Measurements from ENCODE around the gene IRX5.

The IRX5 gene

GRCh38 chr16:54952195-54952594, 21.5 kb downstream of the IRX5 start:
- no peak for DNase-seq (ENCODE audit: low spot score)

- DNase-seq (ENCODE audit: low spot score): no peak
Measured at GRCh38 chr16:54953461-54953860, 22.8 kb downstream of the IRX5 start.

- no peak for DNase-seq (ENCODE audit: low spot score)
Measured at GRCh38 chr16:54954220-54954619, 23.6 kb downstream of the IRX5 start.

GRCh38 chr16:54955757-54956156, 25.1 kb downstream of the IRX5 start:
- DNase-seq (ENCODE audit: low spot score): no peak

GRCh38 chr16:54957403-54958166, 26.9 kb downstream of the IRX5 start:
- DNase-seq (ENCODE audit: low spot score): no peak

GRCh38 chr16:54962045-54962444, 31.4 kb downstream of the IRX5 start:
- DNase-seq (ENCODE audit: low spot score): no peak

- no peak for DNase-seq (ENCODE audit: low spot score)
Measured at GRCh38 chr16:54964239-54964638, 33.6 kb downstream of the IRX5 start.

- no peak for DNase-seq (ENCODE audit: low spot score)
Measured at GRCh38 chr16:54965464-54965863, 34.8 kb downstream of the IRX5 start.

GRCh38 chr16:54968011-54968410, 37.3 kb downstream of the IRX5 start:
- DNase-seq (ENCODE audit: low spot score): no peak

GRCh38 chr16:54968784-54969183, 38.1 kb downstream of the IRX5 start:
- DNase-seq (ENCODE audit: low spot score): no peak

- DNase-seq (ENCODE audit: low spot score): no peak
Measured at GRCh38 chr16:54970016-54970415, 39.4 kb downstream of the IRX5 start.

- no peak for DNase-seq (ENCODE audit: low spot score)
Measured at GRCh38 chr16:54974367-54974766, 43.7 kb downstream of the IRX5 start.

- DNase-seq (ENCODE audit: low spot score): no peak
Measured at GRCh38 chr16:54976651-54977200, 46.1 kb downstream of the IRX5 start.

GRCh38 chr16:54977211-54977610, 46.5 kb downstream of the IRX5 start:
- DNase-seq (ENCODE audit: low spot score): no peak

- no peak for DNase-seq (ENCODE audit: low spot score)
Measured at GRCh38 chr16:54980821-54981220, 50.2 kb downstream of the IRX5 start.

Measured in HuH-7.5 (cell line).